Panc1 (cell line): ENCODE data around the gene EZH2. TPM values are rescaled to one million over a fixed set of nuclear protein-coding genes. Genes with fewer than 3 reads are reported as not detected.

Source experiments
- ATAC-seq: fragments of 200-7000 bp; cut with Tn5 transposase; 2 replicates; pipeline ENCODE4 v1.9.1; 2020; ENCODE audit warnings: mild to moderate bottlenecking, moderate library complexity
- BruUV-seq: library from RNA; stranded (reverse); fragments of 400-500 nt; replicated peaks from 2 replicates; lab custom pipeline; 2021; lab: Mats Ljungman, UMichigan
- CTCF ChIA-PET: fragments of 300-600 bp; sonication (Branson Sonifier 250); formaldehyde crosslinking; loops from one replicate; lab custom pipeline; 2022; ENCODE audit warnings: antibody characterized with exemption; lab: Charles Lee
- POLR2A ChIA-PET: fragments of 300-600 bp; sonication (Branson Sonifier 250); formaldehyde crosslinking; loops from one replicate; lab custom pipeline; 2022; ENCODE audit warnings: antibody characterized with exemption; lab: Charles Lee
- DNase-seq: peaks from one replicate; pipeline ENCODE4 v3.0.0-alpha.2; 2010; ENCODE audit warnings: low read depth, low spot score
- H3K27ac ChIP-seq: 2 replicates; pipeline ENCODE4 v1.5.1; 2011; ENCODE audit warnings: mild to moderate bottlenecking, low read length, inconsistent platforms
- H3K27me3 ChIP-seq: fragments of 200-500 bp; sonication (Bioruptor generic); 2 replicates; pipeline ENCODE4 v1.6.0; 2014; ENCODE audit warnings: low read length, inconsistent platforms; ENCODE audit not compliant: control insufficient read depth, insufficient read depth
- H3K36me3 ChIP-seq: fragments of 200-500 bp; sonication (Bioruptor generic); 2 replicates; pipeline ENCODE4 v1.5.1; 2014; ENCODE audit warnings: inconsistent platforms, mild to moderate bottlenecking, low read length, moderate library complexity; ENCODE audit not compliant: control insufficient read depth, insufficient read depth
- H3K4me1 ChIP-seq: 2 replicates; pipeline ENCODE4 v1.5.1; 2011; ENCODE audit warnings: inconsistent platforms, mild to moderate bottlenecking, low read length, moderate library complexity; ENCODE audit not compliant: control insufficient read depth, insufficient read depth
- H3K4me3 ChIP-seq, 2 experiments: 2 replicates each; pipeline ENCODE4 v1.5.1; 2011 to 2012; ENCODE audit warnings: low read depth in 2 of 2, low read length in 2 of 2, mild to moderate bottlenecking in 2 of 2, inconsistent platforms in 1 of 2, moderate library complexity in 1 of 2
- H3K9me3 ChIP-seq: fragments of 200-500 bp; sonication (Bioruptor generic); 2 replicates; pipeline ENCODE4 v1.5.1; 2014; ENCODE audit warnings: low read depth, mild to moderate bottlenecking, inconsistent platforms, low read length, moderate library complexity; ENCODE audit not compliant: control insufficient read depth, insufficient read depth
- CTCF ChIP-seq: fragments of 450-650 bp; IDR thresholded peaks from 2 replicates; pipeline ENCODE4 v1.5.1; 2017; ENCODE audit warnings: mild to moderate bottlenecking
- POLR2AphosphoS5 ChIP-seq: IDR thresholded peaks from 2 replicates; pipeline ENCODE4 v1.6.1; 2012; ENCODE audit warnings: mild to moderate bottlenecking, low read depth, low read length, moderate library complexity
- REST ChIP-seq, 2 experiments: IDR thresholded peaks; 2 replicates each; pipeline ENCODE4 v1.6.1; 2011 to 2012; ENCODE audit warnings: low read depth in 2 of 2, control low read depth in 1 of 2, low read length in 1 of 2, mild to moderate bottlenecking in 1 of 2, moderate library complexity in 1 of 2; ENCODE audit not compliant: insufficient read depth in 1 of 2
- SIN3A ChIP-seq: IDR thresholded peaks from 2 replicates; pipeline ENCODE4 v1.6.1; 2012; ENCODE audit warnings: low read depth, mild to moderate bottlenecking, low read length, moderate library complexity, borderline replicate concordance; ENCODE audit not compliant: insufficient read depth
- TCF7L2 ChIP-seq: IDR thresholded peaks from 2 replicates; pipeline ENCODE4 v1.6.1; 2011; ENCODE audit warnings: mild to moderate bottlenecking, low read depth, low read length, inconsistent platforms
- in situ Hi-C: cut with HindIII; loops from 2 replicates; pipeline ENCODE4 v1.10.0; 2016; ENCODE audit warnings: low sequenced_read_pairs, low pct_unique_long_range_greater_than_20kb
- intact Hi-C: fragments of 100-400 bp; cut with micrococcal nuclease; formaldehyde crosslinking; loops from one replicate; pipeline ENCODE4 v1.10.0; 2022; ENCODE audit not compliant: unreplicated experiment
- total RNA-seq: library from RNA; stranded (reverse); gene quantifications from one replicate; pipeline ENCODE4 v1.2.1, GENCODE V29; 2021; ENCODE audit not compliant: unreplicated experiment

Gene EZH2
- total RNA-seq, 1 experiment from 2014 or later, result 38.3 TPM

- no peaks in the 10 kb centered on the region for H3K9me3 ChIP-seq
- H3K36me3 ChIP-seq, result no peaks in the 10 kb centered on the region
- in situ Hi-C loops (no loop called here), intact Hi-C loops (no loop called here)
- CTCF ChIA-PET, result no interaction called here
- H3K27me3 ChIP-seq, result no peaks in the 10 kb centered on the region
- no TSS peak for BruUV-seq
- no peak overlapping the region for H3K27ac ChIP-seq
- TF ChIP-seq POLR2AphosphoS5 (no peak), CTCF (no peak), REST (IDR thresholded peaks at IDR 0.05; ENCODE audit: insufficient read depth in 1 of 2, low read depth in 2 of 2, low read length in 1 of 2) (no peak), TCF7L2 (no peak), SIN3A (no peak)
- POLR2A ChIA-PET, result interaction anchor here (0.9 kb wide), 1 partner anchor 17 kb away, joined by 3 read pairs; no protein-coding TSS in a partner anchor
- no peaks in the 10 kb centered on the region for H3K4me1 ChIP-seq
- DNase-seq (no peak), ATAC-seq (no peak)
- H3K4me3 ChIP-seq, result no peak overlapping the region
These were observed 39.9 kb upstream of the EZH2 start for GRCh38 chr7:148924011-148924410.

DNA sequence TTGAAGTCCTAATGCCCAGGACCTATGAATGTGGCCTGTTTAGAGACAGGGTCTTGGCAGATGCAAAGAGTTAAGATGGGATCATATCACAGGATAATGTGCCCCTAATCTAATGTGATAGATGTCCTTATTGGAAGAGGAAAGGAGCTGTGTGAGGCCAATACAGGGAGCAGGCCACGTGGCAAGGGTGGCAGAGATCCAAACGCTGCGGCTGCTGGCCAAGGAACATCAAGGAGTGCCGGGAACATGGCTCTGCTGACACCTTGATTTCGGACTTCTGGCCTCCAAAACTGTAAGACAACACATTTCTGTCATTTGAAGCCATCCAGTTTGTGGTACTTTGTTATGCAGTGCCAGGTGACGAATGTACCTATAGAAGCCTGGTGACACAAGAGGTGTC is 37.7 kb upstream of the EZH2 start:
- BruUV-seq, result no TSS peak
- Histone ChIP-seq H3K27me3 (no peaks in the 10 kb centered on the region), H3K27ac (no peak overlapping the region), H3K4me1 (no peaks in the 10 kb centered on the region), H3K9me3 (no peaks in the 10 kb centered on the region), H3K4me3 (no peak overlapping the region), H3K36me3 (no peaks in the 10 kb centered on the region)
- DNase-seq, result no peak
- ChIA-PET POLR2A (no interaction called here), CTCF (no interaction called here)
- intact Hi-C loops (no loop called here), in situ Hi-C loops (no loop called here)
- ATAC-seq, result no peak
- TF ChIP-seq POLR2AphosphoS5 (no peak), CTCF (no peak), REST (IDR thresholded peaks at IDR 0.05; ENCODE audit: insufficient read depth in 1 of 2, low read depth in 2 of 2, low read length in 1 of 2) (no peak), TCF7L2 (no peak), SIN3A (no peak)
